ENCODE results near the gene FGD1. TPM values are rescaled to one million over a fixed set of nuclear protein-coding genes. Genes with fewer than 3 reads are reported as not detected.

The FGD1 gene
- total RNA-seq, 1 donor from 2014 or later: 29.5 TPM

- DNase-seq (ENCODE audit: extremely low spot score, unreplicated experiment): no peak
These were observed 68.1 kb downstream of the FGD1 start for GRCh38 chrX:54427837-54428424.

DNA sequence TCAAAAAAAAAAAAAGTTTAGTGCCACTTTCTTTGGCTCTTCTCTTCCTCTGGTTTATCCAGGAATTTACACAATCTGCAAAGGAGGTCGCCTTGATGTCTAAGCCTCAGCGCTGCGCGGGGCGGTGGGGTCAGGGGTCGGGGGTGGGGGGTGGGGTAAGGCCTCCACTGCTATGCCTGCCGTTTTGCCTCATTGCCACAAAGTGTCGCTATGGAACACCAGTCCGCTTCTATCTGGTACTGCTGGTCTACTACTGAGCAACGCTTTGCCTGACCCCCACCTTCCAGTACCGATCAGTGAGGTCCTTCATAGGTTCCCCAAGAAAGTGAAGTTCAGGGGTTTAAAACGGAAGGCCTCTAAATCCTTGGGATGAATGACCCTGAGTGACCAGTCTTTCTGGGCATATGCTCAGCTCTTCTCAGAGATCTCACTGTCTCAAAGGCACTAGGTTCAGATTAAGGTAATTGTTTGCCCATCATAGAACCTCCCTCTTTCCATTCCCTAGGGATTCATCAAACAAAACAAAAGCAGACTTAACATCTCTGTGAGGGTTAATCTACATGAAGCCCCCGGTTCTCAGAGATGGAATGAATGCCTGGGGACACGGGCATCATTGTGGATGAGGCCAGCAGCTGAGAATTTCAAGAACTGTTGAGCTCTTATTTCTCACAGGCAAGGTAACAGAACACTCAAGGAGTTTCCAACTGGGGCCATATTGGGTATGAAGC is 72.7 kb downstream of the FGD1 start:
- Mint-ChIP-seq H3K4me3 (ENCODE audit: unreplicated experiment) (no peak overlapping the region), H3K36me3 (ENCODE audit: unreplicated experiment) (no peaks in the 10 kb centered on the region), H3K27ac (ENCODE audit: unreplicated experiment) (no peak overlapping the region), H3K27me3 (ENCODE audit: unreplicated experiment) (peaks cover 2% of the 10 kb centered on the region), H3K9me3 (ENCODE audit: unreplicated experiment) (no peaks in the 10 kb centered on the region), H3K4me1 (ENCODE audit: unreplicated experiment) (no peaks in the 10 kb centered on the region)
- no peak for TF ChIP-seq CTCF (IDR thresholded peaks at IDR 0.05)
- no peak for DNase-seq (ENCODE audit: extremely low spot score, unreplicated experiment)

More at GRCh38 chrX:54427837-54428424, 68.1 kb downstream of the FGD1 start:
- no peak overlapping the region for H3K4me3 Mint-ChIP-seq (ENCODE audit: unreplicated experiment)
- H3K4me1 Mint-ChIP-seq (ENCODE audit: unreplicated experiment): no peaks in the 10 kb centered on the region
- no peaks in the 10 kb centered on the region for H3K9me3 Mint-ChIP-seq (ENCODE audit: unreplicated experiment)
- no peaks in the 10 kb centered on the region for H3K27me3 Mint-ChIP-seq (ENCODE audit: unreplicated experiment)
- no peak for TF ChIP-seq CTCF (IDR thresholded peaks at IDR 0.05)
- H3K36me3 Mint-ChIP-seq (ENCODE audit: unreplicated experiment): no peaks in the 10 kb centered on the region
- no peak overlapping the region for H3K27ac Mint-ChIP-seq (ENCODE audit: unreplicated experiment)

- Mint-ChIP-seq H3K27me3 (ENCODE audit: unreplicated experiment) (peaks cover 2% of the 10 kb centered on the region), H3K4me3 (ENCODE audit: unreplicated experiment) (no peak overlapping the region), H3K9me3 (ENCODE audit: unreplicated experiment) (peaks cover under 1% of the 10 kb centered on the region), H3K27ac (ENCODE audit: unreplicated experiment) (no peak overlapping the region), H3K4me1 (ENCODE audit: unreplicated experiment) (no peaks in the 10 kb centered on the region), H3K36me3 (ENCODE audit: unreplicated experiment) (no peaks in the 10 kb centered on the region)
- no peak for TF ChIP-seq CTCF (IDR thresholded peaks at IDR 0.05)
- no peak for DNase-seq (ENCODE audit: extremely low spot score, unreplicated experiment)
These were observed 73.9 kb downstream of the FGD1 start for GRCh38 chrX:54422168-54422567.

- H3K36me3 Mint-ChIP-seq (ENCODE audit: unreplicated experiment): no peaks in the 10 kb centered on the region
- H3K4me1 Mint-ChIP-seq (ENCODE audit: unreplicated experiment): no peaks in the 10 kb centered on the region
- DNase-seq (ENCODE audit: extremely low spot score, unreplicated experiment): no peak
- H3K9me3 Mint-ChIP-seq (ENCODE audit: unreplicated experiment): peaks cover 5% of the 10 kb centered on the region
- H3K4me3 Mint-ChIP-seq (ENCODE audit: unreplicated experiment): no peak overlapping the region
- no peak overlapping the region for H3K27ac Mint-ChIP-seq (ENCODE audit: unreplicated experiment)
- H3K27me3 Mint-ChIP-seq (ENCODE audit: unreplicated experiment): peaks cover 2% of the 10 kb centered on the region
- no peak for TF ChIP-seq CTCF (IDR thresholded peaks at IDR 0.05)
These were observed 76.3 kb downstream of the FGD1 start for GRCh38 chrX:54419559-54420302.

GRCh38 chrX:54416965-54417364 is 79.1 kb downstream of the FGD1 start:
- Mint-ChIP-seq H3K4me3 (ENCODE audit: unreplicated experiment) (no peak overlapping the region), H3K9me3 (ENCODE audit: unreplicated experiment) (peaks cover 12% of the 10 kb centered on the region), H3K36me3 (ENCODE audit: unreplicated experiment) (no peaks in the 10 kb centered on the region), H3K27me3 (ENCODE audit: unreplicated experiment) (peaks cover 2% of the 10 kb centered on the region), H3K27ac (ENCODE audit: unreplicated experiment) (no peak overlapping the region), H3K4me1 (ENCODE audit: unreplicated experiment) (no peaks in the 10 kb centered on the region)
- no peak for DNase-seq (ENCODE audit: extremely low spot score, unreplicated experiment)
- TF ChIP-seq CTCF (IDR thresholded peaks at IDR 0.05): no peak
